GM19035 (cell line): ENCODE measurements around the gene SLC23A3.

Experiments used
- ATAC-seq: cut with Tn5 transposase; IDR thresholded peaks from one replicate; pipeline ENCODE4 v1.9.1; 2021; ENCODE audit not compliant: unreplicated experiment

Gene SLC23A3

GRCh38 chr2:219155054-219155644, 14.7 kb downstream of the SLC23A3 start:
- ATAC-seq: no peak

- ATAC-seq: no peak
Observed at GRCh38 chr2:219149667-219150066, 20.2 kb downstream of the SLC23A3 start.

- no peak for ATAC-seq
Observed at GRCh38 chr2:219142329-219142728, 27.5 kb downstream of the SLC23A3 start.

GRCh38 chr2:219140722-219141121, 29.1 kb downstream of the SLC23A3 start:
- no peak for ATAC-seq

GRCh38 chr2:219133976-219134375, 35.9 kb downstream of the SLC23A3 start:
- no peak for ATAC-seq

DNA sequence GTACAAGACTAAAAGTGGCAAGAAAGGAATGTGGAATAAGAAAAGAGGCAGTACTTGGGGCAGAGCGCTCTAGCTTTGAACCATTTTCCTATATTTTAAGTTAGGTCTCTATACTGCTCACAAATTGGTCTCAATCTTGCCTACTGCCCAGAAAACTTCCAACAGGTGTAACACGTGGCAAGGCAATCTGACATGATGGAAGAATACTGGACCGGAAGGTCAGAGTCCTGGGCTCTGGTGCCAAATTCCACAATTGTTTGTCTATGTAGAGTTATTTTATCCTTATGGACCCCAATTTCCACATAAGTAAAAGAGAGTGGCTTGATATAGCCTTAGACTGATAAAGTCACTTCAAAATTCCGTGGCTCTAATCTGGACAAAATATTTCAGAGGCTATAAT, 38.1 kb downstream of the SLC23A3 start:
- no peak for ATAC-seq

- no peak for ATAC-seq
Observed at GRCh38 chr2:219131327-219131726, 38.5 kb downstream of the SLC23A3 start.

DNA sequence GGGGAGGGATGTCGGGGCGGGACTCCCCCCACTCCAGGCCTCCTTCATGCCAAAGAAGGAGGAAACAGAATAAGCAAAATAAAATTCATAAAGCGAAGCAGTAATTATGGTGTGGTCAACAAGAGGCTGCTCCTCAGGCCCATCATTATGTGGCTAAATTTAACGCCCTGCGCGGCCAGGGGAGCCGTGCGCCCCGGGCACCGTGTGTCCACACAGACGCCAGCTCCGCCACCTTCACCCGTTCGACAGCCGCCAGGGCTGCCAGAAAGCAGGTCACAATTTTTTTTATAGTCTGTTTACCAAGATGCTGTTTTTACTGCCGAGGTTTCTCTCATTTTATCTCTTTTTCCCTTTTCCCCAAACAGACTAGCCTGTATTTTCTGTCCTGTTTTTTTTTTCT, 40.2 kb downstream of the SLC23A3 start:
- no peak for ATAC-seq

DNA sequence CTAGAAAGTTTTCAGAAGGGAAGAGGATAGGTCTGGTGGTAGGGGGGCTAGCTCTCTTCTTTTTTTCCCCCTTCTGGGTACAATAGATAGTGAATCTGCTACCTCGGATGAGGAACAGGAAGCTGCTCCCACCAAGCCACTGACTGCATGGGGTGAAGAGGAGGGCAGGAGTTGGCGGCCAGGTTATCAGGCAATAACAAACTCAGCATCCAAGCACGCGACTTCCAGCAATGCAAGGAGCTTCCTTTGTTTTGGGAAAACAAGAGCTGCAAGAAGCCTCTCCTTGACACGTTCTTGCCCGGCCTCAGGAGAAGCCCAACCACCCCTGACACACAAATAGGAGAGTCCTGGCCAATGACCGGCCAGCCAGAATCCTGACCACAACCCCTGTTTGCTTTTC, 41.4 kb downstream of the SLC23A3 start:
- no peak for ATAC-seq

DNA sequence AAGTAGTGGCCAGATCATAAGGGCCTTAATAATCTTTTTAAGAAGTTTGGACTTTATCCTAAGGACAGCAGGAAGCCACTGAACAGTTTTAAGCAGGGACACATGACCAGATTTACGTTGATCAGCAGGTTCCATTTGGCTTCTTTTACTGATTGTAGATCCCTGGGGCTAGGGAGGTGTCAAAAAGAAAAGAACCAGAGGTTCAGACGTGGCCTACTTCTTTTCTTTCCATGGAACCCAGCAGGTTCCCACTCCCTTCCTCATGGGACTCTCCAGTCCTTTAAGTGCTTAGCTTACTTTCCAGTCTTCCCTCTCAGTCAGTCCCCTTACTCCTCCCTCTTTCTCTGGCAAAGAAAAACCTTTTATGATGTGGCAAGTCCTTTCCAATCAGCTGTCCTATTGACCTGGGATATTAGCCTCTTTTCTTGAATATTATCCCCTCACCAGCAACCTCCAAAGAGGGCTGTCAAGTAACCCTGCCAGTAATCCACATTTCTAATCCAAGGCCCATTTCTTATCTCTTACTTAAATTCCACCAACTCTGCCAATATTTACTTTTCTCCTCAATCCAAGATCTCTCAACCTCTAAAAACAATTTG, 42.7 kb downstream of the SLC23A3 start:
- ATAC-seq: no peak

GRCh38 chr2:219126555-219126954, 43.3 kb downstream of the SLC23A3 start:
- no peak for ATAC-seq

GRCh38 chr2:219125886-219126270, 44.0 kb downstream of the SLC23A3 start:
- ATAC-seq: no peak

GRCh38 chr2:219125225-219125885, 44.5 kb downstream of the SLC23A3 start:
- ATAC-seq: no peak

DNA sequence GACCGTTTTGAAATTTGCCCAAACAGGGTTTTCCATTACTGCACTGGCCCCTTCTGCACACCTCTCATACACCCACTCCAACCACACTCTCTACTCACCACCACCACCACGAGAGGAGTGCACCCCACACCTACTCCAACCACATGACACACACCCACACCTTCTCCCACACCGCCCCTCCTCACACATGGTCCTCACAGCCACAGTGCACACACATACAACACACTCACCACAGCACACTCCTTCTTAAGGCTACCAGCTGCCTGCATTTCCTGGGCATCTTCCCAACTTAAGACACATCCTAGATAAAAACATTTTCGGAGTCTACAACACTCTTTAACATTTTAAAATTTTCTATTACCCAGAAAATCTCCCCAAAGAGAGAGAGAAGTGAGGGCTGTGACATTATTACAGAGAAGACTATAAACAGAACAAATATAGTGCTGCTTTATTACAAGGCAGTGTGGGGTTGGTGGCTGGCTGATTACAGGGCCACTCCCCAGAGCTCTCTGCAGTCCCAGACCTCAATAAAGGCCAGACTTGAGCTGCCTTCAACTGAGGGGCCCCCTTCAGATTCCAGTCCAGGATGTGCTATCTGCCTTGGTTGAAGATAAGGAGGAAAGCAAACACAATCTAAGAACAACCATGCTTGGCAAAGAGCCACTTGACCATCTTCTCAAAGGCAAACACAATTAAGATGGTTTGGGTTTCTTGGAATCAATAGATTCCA, 45.3 kb downstream of the SLC23A3 start:
- ATAC-seq: no peak

- no peak for ATAC-seq
Observed at GRCh38 chr2:219123356-219124135, 46.3 kb downstream of the SLC23A3 start.

DNA sequence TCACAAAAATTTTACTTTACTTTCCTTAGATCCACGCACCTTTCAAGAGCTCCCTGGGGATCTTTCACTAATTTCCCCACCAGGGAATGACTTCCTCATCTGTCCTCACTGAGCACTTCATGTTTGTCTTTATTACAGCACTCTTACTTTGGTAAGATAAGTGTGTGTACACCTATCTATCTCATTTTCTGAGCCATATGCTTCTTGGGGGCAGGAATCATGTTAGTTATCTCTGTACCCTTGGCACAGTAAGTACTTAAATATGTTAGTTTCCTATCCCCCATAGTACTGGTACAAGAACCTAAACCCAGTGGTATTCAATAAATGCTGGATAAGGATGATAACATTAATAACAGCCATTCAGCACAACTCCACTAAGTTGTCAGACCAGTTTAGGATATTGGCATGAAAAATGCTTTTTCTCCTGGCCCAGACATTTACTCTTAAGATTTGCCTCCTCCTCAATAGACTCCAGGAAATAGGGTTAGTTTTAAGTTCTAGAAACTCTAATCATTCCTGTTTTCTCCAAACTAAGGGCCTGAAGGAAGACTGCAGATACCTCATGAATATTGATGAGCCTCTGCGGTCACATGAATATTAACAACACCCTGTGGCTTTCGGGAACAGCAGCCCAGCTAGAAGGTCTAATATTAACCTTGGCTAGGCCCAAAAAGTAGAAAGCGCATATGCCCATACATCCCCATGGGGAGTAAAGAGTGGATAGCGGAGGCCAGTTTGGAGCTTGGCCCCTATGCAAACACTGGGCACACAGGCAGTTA, 47.4 kb downstream of the SLC23A3 start:
- no peak for ATAC-seq

DNA sequence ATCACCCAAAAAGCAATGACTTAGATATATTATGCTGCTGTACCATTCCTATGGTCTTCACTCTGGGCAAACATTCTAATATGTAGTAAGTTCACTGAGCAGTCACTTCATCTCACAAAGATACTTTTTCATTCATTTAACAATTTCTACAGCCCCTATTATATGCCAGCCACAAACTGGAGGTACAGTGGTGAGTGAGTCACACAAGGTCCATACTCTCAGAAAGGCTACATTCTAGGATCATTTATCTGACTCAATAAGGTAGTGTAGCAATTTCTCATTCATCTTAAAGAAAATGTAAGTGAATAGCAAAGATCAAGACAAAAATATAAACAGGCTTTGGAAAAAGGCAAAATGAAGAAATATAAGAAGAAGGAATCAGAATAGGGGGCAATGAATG, 49.7 kb downstream of the SLC23A3 start:
- no peak for ATAC-seq

DNA sequence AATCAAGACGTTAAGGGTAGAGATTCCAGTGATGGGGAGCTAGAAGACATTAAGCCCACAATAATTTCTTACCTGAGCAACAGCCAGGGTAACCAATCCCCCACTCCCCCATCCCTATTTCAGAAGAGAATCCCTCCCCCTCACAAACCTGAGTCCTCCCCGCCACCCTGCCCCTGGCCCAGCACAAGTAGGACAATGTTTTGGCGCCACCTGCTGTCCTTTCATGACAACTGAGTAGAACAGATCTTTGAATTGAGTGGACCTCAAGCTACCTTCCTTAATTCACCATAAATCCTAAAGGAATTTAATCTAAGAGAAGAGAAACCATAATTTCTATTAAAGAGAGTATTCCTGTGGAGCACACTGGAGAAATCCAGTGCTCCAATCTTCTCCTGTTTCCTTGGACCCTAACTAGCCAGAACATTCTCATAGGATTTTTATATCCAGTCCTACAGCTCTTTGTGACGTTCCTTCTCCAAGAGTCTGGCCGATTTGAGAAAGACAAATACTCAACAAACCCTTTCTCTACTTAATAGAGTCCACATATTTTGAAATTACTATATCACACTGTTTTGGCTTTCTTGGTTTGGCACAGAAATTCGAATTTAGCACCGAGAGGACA, 50.3 kb downstream of the SLC23A3 start:
- ATAC-seq: no peak

DNA sequence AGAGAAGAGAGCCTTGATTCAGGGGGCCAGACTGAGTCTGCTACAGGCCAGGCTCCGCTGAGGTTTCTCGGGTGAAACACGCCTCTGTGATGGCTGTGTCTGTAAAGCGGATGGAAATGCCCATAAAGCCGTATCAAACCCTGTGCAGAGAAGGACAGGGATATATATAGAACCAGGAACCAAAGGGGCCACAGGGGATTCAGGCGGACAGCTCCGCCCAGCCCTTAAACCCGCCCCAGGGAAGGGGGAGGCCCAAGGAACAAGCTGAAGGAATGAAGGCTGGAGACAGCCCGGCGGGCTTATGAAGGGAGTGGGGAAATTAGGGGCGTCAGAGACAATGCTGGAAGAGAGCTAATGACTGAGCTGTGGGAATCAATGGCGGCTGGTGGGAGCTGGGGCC, 51.3 kb downstream of the SLC23A3 start:
- ATAC-seq: no peak
